Gastrocnemius medialis (tissue), 4 donors: ENCODE results near the gene DAD1.

Experiments used
- CTCF ChIP-seq, 5 experiments: fragments of 450-650 bp in 3 of 5; fragments of 200-600 bp in 2 of 5; sonication (generic) in 2 of 5; IDR thresholded peaks in 4 of 5; conservative IDR thresholded peaks in 1 of 5; 1 replicate in 4 of 5; 2 replicates in 1 of 5; pipeline ENCODE4 v1.5.1; 2016 to 2019; ENCODE audit warnings: antibody characterized with exemption in 5 of 5, mild to moderate bottlenecking in 3 of 5, moderate library complexity in 3 of 5
- POLR2A ChIP-seq, 2 donors: fragments of 450-650 bp; IDR thresholded peaks; one replicate each; pipeline ENCODE4 v1.6.1; 2017; ENCODE audit warnings: antibody characterized with exemption in 2 of 2, mild to moderate bottlenecking in 2 of 2, moderate library complexity in 2 of 2

- TF ChIP-seq CTCF (IDR thresholded peaks at IDR 0.05 in 4 of 5, conservative IDR thresholded peaks at IDR 0.05 in 1 of 5) (no peak), POLR2A (IDR thresholded peaks at IDR 0.05) (no peak)
Measured at GRCh38 chr14:22522466-22522957, 66.5 kb downstream of the DAD1 start.
